GM12891 (cell line): Measurements from ENCODE around the gene STXBP3.

Source experiments
- POLR2A ChIP-seq: IDR thresholded peaks from 2 replicates; pipeline ENCODE4 v1.6.1; 2011; ENCODE audit warnings: low read depth, low read length, control low read depth
- POLR2AphosphoS5 ChIP-seq: IDR thresholded peaks from 2 replicates; pipeline ENCODE4 v1.6.1; 2011; ENCODE audit warnings: low read depth, low read length, control low read depth
- POU2F2 ChIP-seq: IDR thresholded peaks from 2 replicates; pipeline ENCODE4 v1.6.1; 2011; ENCODE audit warnings: low read depth, mild to moderate bottlenecking, control low read depth, low read length, moderate library complexity
- SPI1 ChIP-seq: IDR thresholded peaks from 2 replicates; pipeline ENCODE4 v1.6.1; 2011; ENCODE audit warnings: low read depth, low read length, control low read depth

GRCh38 chr1:108841703-108842102 is 95.2 kb downstream of the STXBP3 start:
- TF ChIP-seq POLR2A: no peak
- no peak for TF ChIP-seq POLR2AphosphoS5
- TF ChIP-seq POU2F2: no peak
- TF ChIP-seq SPI1: no peak
